B cell (primary cell): ENCODE measurements around the gene TKT.

Experiments
- EZH2 ChIP-seq: IDR thresholded peaks from 2 replicates; pipeline ENCODE4 v1.6.1; 2012; ENCODE audit warnings: borderline replicate concordance, low read depth, mild to moderate bottlenecking, moderate library complexity, low read length; ENCODE audit not compliant: insufficient read depth, poor library complexity, severe bottlenecking
- TF ChIP-seq, protein P1 (sequence below): fragments of 200-600 bp; IDR thresholded peaks from one replicate; pipeline ENCODE4 v1.8.0; 2022; ENCODE audit warnings: antibody characterized with exemption, mild to moderate bottlenecking

DNA sequence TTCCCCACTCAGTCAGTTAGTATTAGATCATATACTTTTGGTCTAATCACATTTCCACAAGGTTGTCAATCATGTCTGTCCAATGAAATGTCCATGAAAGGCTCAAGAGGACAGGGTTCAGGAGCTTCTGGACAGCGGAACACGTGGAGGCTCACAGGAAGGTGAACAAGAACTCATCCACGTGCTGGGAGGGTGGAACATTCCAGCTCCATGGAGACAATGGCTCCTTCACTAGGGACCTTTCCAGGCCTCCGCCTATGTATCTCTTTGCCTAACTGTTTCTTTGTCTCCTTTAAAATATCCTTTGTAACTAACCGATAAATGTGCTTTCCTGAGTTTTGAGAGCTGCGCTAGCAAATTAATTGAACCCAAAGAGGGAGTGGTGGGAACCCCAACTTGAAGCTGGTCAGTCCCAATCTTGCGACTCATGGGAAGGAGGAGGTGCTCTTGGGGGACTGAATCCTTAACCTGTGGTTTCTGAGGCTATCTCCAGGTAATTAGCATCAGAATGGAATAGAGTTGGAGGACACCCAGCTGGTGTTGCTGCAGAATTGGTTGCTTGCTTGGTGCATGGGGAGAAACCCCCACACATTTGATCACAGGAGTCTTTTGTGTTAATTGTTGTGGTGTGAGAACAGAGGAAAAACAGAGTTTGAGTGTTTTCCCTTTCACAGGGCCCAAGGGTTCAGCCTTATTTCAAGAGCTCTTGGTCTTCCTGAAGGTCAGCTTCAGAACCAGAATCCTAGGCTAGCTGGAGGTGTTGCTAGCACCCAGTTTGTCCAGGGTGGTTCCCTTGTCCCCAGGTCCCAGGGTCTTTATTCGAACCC, 3.0 kb upstream of the TKT start:
- TF ChIP-seq, protein P1, sequence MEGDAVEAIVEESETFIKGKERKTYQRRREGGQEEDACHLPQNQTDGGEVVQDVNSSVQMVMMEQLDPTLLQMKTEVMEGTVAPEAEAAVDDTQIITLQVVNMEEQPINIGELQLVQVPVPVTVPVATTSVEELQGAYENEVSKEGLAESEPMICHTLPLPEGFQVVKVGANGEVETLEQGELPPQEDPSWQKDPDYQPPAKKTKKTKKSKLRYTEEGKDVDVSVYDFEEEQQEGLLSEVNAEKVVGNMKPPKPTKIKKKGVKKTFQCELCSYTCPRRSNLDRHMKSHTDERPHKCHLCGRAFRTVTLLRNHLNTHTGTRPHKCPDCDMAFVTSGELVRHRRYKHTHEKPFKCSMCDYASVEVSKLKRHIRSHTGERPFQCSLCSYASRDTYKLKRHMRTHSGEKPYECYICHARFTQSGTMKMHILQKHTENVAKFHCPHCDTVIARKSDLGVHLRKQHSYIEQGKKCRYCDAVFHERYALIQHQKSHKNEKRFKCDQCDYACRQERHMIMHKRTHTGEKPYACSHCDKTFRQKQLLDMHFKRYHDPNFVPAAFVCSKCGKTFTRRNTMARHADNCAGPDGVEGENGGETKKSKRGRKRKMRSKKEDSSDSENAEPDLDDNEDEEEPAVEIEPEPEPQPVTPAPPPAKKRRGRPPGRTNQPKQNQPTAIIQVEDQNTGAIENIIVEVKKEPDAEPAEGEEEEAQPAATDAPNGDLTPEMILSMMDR: no peak
- TF ChIP-seq EZH2: no peak
